Neural cell (in vitro differentiated cells): ENCODE measurements around the gene CAMKV. TPM values are rescaled to one million over a fixed set of nuclear protein-coding genes. Genes with fewer than 3 reads are reported as not detected.

ENCODE experiments used
- H2AFZ ChIP-seq: fragments of 200-600, 300-800 bp; sonication (generic), shearing (Covaris generic); 2 replicates; pipeline ENCODE4 v1.6.0; 2014; ENCODE audit warnings: low read depth, mild to moderate bottlenecking, antibody characterized with exemption, low read length, moderate library complexity
- H3F3A ChIP-seq: fragments of 200-600 bp; shearing (Covaris generic); 2 replicates; pipeline ENCODE4 v1.6.1; 2016; ENCODE audit warnings: mild to moderate bottlenecking, moderate library complexity, mixed read lengths, antibody characterized with exemption, low read length; ENCODE audit not compliant: insufficient read depth, poor library complexity, severe bottlenecking
- H3K27ac ChIP-seq: fragments of 200-600, 300-800 bp; sonication (generic), shearing (Covaris generic); 2 replicates; pipeline ENCODE4 v1.5.1; 2014; ENCODE audit warnings: mild to moderate bottlenecking, low read length, moderate library complexity
- H3K27me3 ChIP-seq: fragments of 300-800, 200-600 bp; sonication (generic), shearing (Covaris generic); 2 replicates; pipeline ENCODE4 v1.6.0; 2014; ENCODE audit warnings: mild to moderate bottlenecking, low read depth, low read length, moderate library complexity; ENCODE audit not compliant: insufficient read depth
- H3K36me3 ChIP-seq: fragments of 300-800, 200-600 bp; sonication (generic), shearing (Covaris generic); 2 replicates; pipeline ENCODE4 v1.5.1; 2014; ENCODE audit warnings: mild to moderate bottlenecking, antibody characterized with exemption, low read length, moderate library complexity; ENCODE audit not compliant: insufficient read depth
- H3K4me2 ChIP-seq: fragments of 300-800, 200-600 bp; sonication (generic), shearing (Covaris generic); 2 replicates; pipeline ENCODE4 v1.6.0; 2014; ENCODE audit warnings: mild to moderate bottlenecking, low read length
- H3K4me3 ChIP-seq: fragments of 300-800, 200-600 bp; sonication (generic), shearing (Covaris generic); 2 replicates; pipeline ENCODE4 v1.5.1; 2014; ENCODE audit warnings: mild to moderate bottlenecking, low read length, moderate library complexity
- H3K79me2 ChIP-seq: fragments of 200-600 bp; shearing (Covaris generic); replicated peaks from 2 replicates; pipeline ENCODE4 v1.6.0; 2014; ENCODE audit warnings: mild to moderate bottlenecking, low read length, moderate library complexity; ENCODE audit not compliant: insufficient read depth
- H3K9ac ChIP-seq: fragments of 300-800, 200-600 bp; sonication (generic), shearing (Covaris generic); 2 replicates; pipeline ENCODE4 v1.6.1; 2016; ENCODE audit warnings: mild to moderate bottlenecking, low read length, mixed read lengths
- H3K9me2 ChIP-seq: fragments of 200-600 bp; shearing (Covaris generic); 2 replicates; pipeline ENCODE4 v1.6.1; 2016; ENCODE audit warnings: mild to moderate bottlenecking, low read length, mixed read lengths; ENCODE audit not compliant: insufficient read depth
- H3K9me3 ChIP-seq: fragments of 200-600, 300-800 bp; sonication (generic), shearing (Covaris generic); 2 replicates; pipeline ENCODE4 v1.6.1; 2016; ENCODE audit warnings: mild to moderate bottlenecking, mixed run types, low read length, moderate library complexity, mixed read lengths
- H4K20me1 ChIP-seq: fragments of 200-600 bp; shearing (Covaris generic); 2 replicates; pipeline ENCODE4 v1.6.1; 2016; ENCODE audit warnings: mild to moderate bottlenecking, mixed run types; ENCODE audit not compliant: insufficient read depth
- CTCF ChIP-seq: fragments of 450-650 bp; IDR thresholded peaks from 2 replicates; pipeline ENCODE4 v1.5.1; 2014; ENCODE audit warnings: antibody characterized with exemption, mild to moderate bottlenecking, moderate library complexity; ENCODE audit not compliant: poor library complexity, severe bottlenecking
- EP300 ChIP-seq: fragments of 450-650 bp; conservative IDR thresholded peaks from 2 replicates; pipeline ENCODE4 v1.6.1; 2014; ENCODE audit warnings: antibody characterized with exemption, mild to moderate bottlenecking, moderate library complexity; ENCODE audit not compliant: poor library complexity, severe bottlenecking
- EZH2 ChIP-seq: fragments of 200-600, 300-800 bp; shearing (Covaris generic), sonication (generic); IDR thresholded peaks from 2 replicates; pipeline ENCODE4 v1.6.1; 2014; ENCODE audit warnings: antibody characterized with exemption, low read length, borderline replicate concordance, mild to moderate bottlenecking; ENCODE audit not compliant: insufficient read depth, poor library complexity, severe bottlenecking
- MXI1 ChIP-seq: fragments of 450-650 bp; conservative IDR thresholded peaks from 2 replicates; pipeline ENCODE4 v1.6.1; 2014; ENCODE audit warnings: antibody characterized with exemption, mild to moderate bottlenecking; ENCODE audit not compliant: poor library complexity, severe bottlenecking
- POLR2AphosphoS5 ChIP-seq: IDR thresholded peaks from 2 replicates; pipeline ENCODE4 v1.6.1; 2012
- RAD21 ChIP-seq: fragments of 450-650 bp; conservative IDR thresholded peaks from 2 replicates; pipeline ENCODE4 v1.6.1; 2014; ENCODE audit warnings: antibody characterized with exemption, mild to moderate bottlenecking, moderate library complexity
- SMC3 ChIP-seq: fragments of 450-650 bp; conservative IDR thresholded peaks from 2 replicates; pipeline ENCODE4 v1.6.1; 2014; ENCODE audit warnings: antibody characterized with exemption, mild to moderate bottlenecking, moderate library complexity; ENCODE audit not compliant: poor library complexity
- TAF1 ChIP-seq: IDR thresholded peaks from 2 replicates; pipeline ENCODE4 v1.6.1; 2012; ENCODE audit warnings: low read depth
- polyA plus RNA-seq: library from polyadenylated mRNA; depleted of rRNA; stranded (reverse); fragments of >200 nt; gene quantifications from 2 replicates; pipeline ENCODE4 v1.2.3, GENCODE V29; 2014
- TF ChIP-seq, protein P1 (sequence below): IDR thresholded peaks from 2 replicates; pipeline ENCODE4 v1.6.1; 2012; ENCODE audit warnings: borderline replicate concordance

CAMKV gene
- polyA plus RNA-seq, 1 donor from 2014 or later, result 293 TPM

GRCh38 chr3:49886922-49887265 is 17.2 kb upstream of the CAMKV start:
- TF ChIP-seq MXI1 (no peak), EP300 (no peak), CTCF (no peak)
- Histone ChIP-seq H3K4me3 (no peak overlapping the region), H3K27me3 (no peaks in the 10 kb centered on the region), H3F3A (no peaks in the 10 kb centered on the region), H3K4me2 (no peak overlapping the region), H3K27ac (no peak overlapping the region), H3K79me2 (no peaks in the 10 kb centered on the region), H3K36me3 (no peaks in the 10 kb centered on the region), H4K20me1 (no peaks in the 10 kb centered on the region), H3K9me3 (no peaks in the 10 kb centered on the region), H3K9me2 (no peaks in the 10 kb centered on the region), H3K9ac (no peak overlapping the region), H2AFZ (no peak overlapping the region)

GRCh38 chr3:49883998-49884397 is 14.3 kb upstream of the CAMKV start:
- Histone ChIP-seq H3K9ac (no peak overlapping the region), H3K79me2 (no peaks in the 10 kb centered on the region), H3K27ac (no peak overlapping the region), H3K4me3 (no peak overlapping the region), H3K36me3 (no peaks in the 10 kb centered on the region), H3K27me3 (no peaks in the 10 kb centered on the region), H4K20me1 (no peaks in the 10 kb centered on the region), H3K9me2 (no peaks in the 10 kb centered on the region), H3F3A (no peaks in the 10 kb centered on the region), H3K9me3 (no peaks in the 10 kb centered on the region), H2AFZ (no peak overlapping the region), H3K4me2 (no peak overlapping the region)
- TF ChIP-seq POLR2AphosphoS5, result no peak
- no peak for TF ChIP-seq SMC3
- TF ChIP-seq MXI1, result no peak
- TF ChIP-seq EZH2, result no peak
- TF ChIP-seq RAD21, result no peak
- no peak for TF ChIP-seq EP300
- no peak for TF ChIP-seq TAF1
- no peak for TF ChIP-seq CTCF
- TF ChIP-seq, protein P1, sequence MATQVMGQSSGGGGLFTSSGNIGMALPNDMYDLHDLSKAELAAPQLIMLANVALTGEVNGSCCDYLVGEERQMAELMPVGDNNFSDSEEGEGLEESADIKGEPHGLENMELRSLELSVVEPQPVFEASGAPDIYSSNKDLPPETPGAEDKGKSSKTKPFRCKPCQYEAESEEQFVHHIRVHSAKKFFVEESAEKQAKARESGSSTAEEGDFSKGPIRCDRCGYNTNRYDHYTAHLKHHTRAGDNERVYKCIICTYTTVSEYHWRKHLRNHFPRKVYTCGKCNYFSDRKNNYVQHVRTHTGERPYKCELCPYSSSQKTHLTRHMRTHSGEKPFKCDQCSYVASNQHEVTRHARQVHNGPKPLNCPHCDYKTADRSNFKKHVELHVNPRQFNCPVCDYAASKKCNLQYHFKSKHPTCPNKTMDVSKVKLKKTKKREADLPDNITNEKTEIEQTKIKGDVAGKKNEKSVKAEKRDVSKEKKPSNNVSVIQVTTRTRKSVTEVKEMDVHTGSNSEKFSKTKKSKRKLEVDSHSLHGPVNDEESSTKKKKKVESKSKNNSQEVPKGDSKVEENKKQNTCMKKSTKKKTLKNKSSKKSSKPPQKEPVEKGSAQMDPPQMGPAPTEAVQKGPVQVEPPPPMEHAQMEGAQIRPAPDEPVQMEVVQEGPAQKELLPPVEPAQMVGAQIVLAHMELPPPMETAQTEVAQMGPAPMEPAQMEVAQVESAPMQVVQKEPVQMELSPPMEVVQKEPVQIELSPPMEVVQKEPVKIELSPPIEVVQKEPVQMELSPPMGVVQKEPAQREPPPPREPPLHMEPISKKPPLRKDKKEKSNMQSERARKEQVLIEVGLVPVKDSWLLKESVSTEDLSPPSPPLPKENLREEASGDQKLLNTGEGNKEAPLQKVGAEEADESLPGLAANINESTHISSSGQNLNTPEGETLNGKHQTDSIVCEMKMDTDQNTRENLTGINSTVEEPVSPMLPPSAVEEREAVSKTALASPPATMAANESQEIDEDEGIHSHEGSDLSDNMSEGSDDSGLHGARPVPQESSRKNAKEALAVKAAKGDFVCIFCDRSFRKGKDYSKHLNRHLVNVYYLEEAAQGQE, result no peak
